Dendritic cell treated with granulocyte-macrophage colony-stimulating factor and Interleukin-4, amounts not matched to agents 40 ng/mL and 50 ng/mL, for 4 days (primary cell): Measurements from ENCODE around the gene SMPX.

ENCODE experiments used
- H3K27ac Mint-ChIP-seq: one replicate; pipeline ENCODE4 v1.8.0; 2022; ENCODE audit warnings: mild to moderate bottlenecking, mixed read lengths
- H3K27me3 Mint-ChIP-seq: one replicate; pipeline ENCODE4 v1.8.0; 2022; ENCODE audit warnings: mild to moderate bottlenecking, mixed read lengths
- H3K36me3 Mint-ChIP-seq: one replicate; pipeline ENCODE4 v1.8.0; 2022; ENCODE audit warnings: low read depth, mixed read lengths
- H3K4me1 Mint-ChIP-seq: one replicate; pipeline ENCODE4 v1.8.0; 2022; ENCODE audit warnings: low read depth, mixed read lengths
- H3K4me3 Mint-ChIP-seq: one replicate; pipeline ENCODE4 v1.8.0; 2022; ENCODE audit warnings: mild to moderate bottlenecking, moderate library complexity, mixed read lengths
- H3K9me3 Mint-ChIP-seq: one replicate; pipeline ENCODE4 v1.8.0; 2022; ENCODE audit warnings: mixed read lengths
- intact Hi-C: fragments of 100-400 bp; cut with micrococcal nuclease; formaldehyde crosslinking; loops from one replicate; pipeline ENCODE4 v1.15.0; 2022

Gene SMPX

GRCh38 chrX:21715825-21716224, 42.1 kb downstream of the SMPX start:
- H3K4me3 Mint-ChIP-seq: no peak overlapping the region
- no peak overlapping the region for H3K27ac Mint-ChIP-seq
- H3K9me3 Mint-ChIP-seq: no peaks in the 10 kb centered on the region
- H3K4me1 Mint-ChIP-seq: no peaks in the 10 kb centered on the region
- intact Hi-C loops: no loop called here
- peaks cover 1% of the 10 kb centered on the region for H3K27me3 Mint-ChIP-seq
- no peaks in the 10 kb centered on the region for H3K36me3 Mint-ChIP-seq

GRCh38 chrX:21715337-21715736, 42.6 kb downstream of the SMPX start:
- intact Hi-C loops: no loop called here
- Mint-ChIP-seq H3K4me3 (no peak overlapping the region), H3K9me3 (no peaks in the 10 kb centered on the region), H3K27me3 (peaks cover 1% of the 10 kb centered on the region), H3K27ac (no peak overlapping the region), H3K4me1 (no peaks in the 10 kb centered on the region), H3K36me3 (no peaks in the 10 kb centered on the region)

GRCh38 chrX:21711848-21712197, 46.1 kb downstream of the SMPX start:
- Mint-ChIP-seq H3K36me3 (no peaks in the 10 kb centered on the region), H3K4me3 (no peak overlapping the region), H3K4me1 (no peaks in the 10 kb centered on the region), H3K27ac (no peak overlapping the region), H3K9me3 (no peaks in the 10 kb centered on the region), H3K27me3 (no peaks in the 10 kb centered on the region)
- intact Hi-C loops: no loop called here

GRCh38 chrX:21711129-21711847, 46.6 kb downstream of the SMPX start:
- Mint-ChIP-seq H3K36me3 (no peaks in the 10 kb centered on the region), H3K4me3 (no peak overlapping the region), H3K27me3 (no peaks in the 10 kb centered on the region), H3K27ac (no peak overlapping the region), H3K4me1 (no peaks in the 10 kb centered on the region), H3K9me3 (no peaks in the 10 kb centered on the region)
- intact Hi-C loops: no loop called here

GRCh38 chrX:21708116-21708515, 49.8 kb downstream of the SMPX start:
- Mint-ChIP-seq H3K9me3 (no peaks in the 10 kb centered on the region), H3K27me3 (no peaks in the 10 kb centered on the region)
- intact Hi-C loops: no loop called here

GRCh38 chrX:21705225-21705624, 52.7 kb downstream of the SMPX start:
- Mint-ChIP-seq H3K27me3 (peaks cover 3% of the 10 kb centered on the region), H3K4me1 (peaks cover 5% of the 10 kb centered on the region), H3K27ac (no peak overlapping the region), H3K9me3 (no peaks in the 10 kb centered on the region), H3K36me3 (no peaks in the 10 kb centered on the region), H3K4me3 (no peak overlapping the region)
- intact Hi-C loops: no loop called here

More at GRCh38 chrX:21708116-21708515, 49.8 kb downstream of the SMPX start:
- H3K36me3 Mint-ChIP-seq: no peaks in the 10 kb centered on the region
- no peaks in the 10 kb centered on the region for H3K4me1 Mint-ChIP-seq
- no peak overlapping the region for H3K27ac Mint-ChIP-seq
- no peak overlapping the region for H3K4me3 Mint-ChIP-seq

GRCh38 chrX:21702725-21703124, 55.2 kb downstream of the SMPX start:
- H3K27me3 Mint-ChIP-seq: peaks cover 3% of the 10 kb centered on the region
- no peak overlapping the region for H3K4me3 Mint-ChIP-seq
- H3K4me1 Mint-ChIP-seq: peaks cover 14% of the 10 kb centered on the region
- H3K36me3 Mint-ChIP-seq: no peaks in the 10 kb centered on the region
- H3K9me3 Mint-ChIP-seq: no peaks in the 10 kb centered on the region
- intact Hi-C loops: no loop called here
- no peak overlapping the region for H3K27ac Mint-ChIP-seq

- H3K9me3 Mint-ChIP-seq: no peaks in the 10 kb centered on the region
- intact Hi-C loops: no loop called here
- H3K27ac Mint-ChIP-seq: no peak overlapping the region
- H3K4me3 Mint-ChIP-seq: no peak overlapping the region
- H3K27me3 Mint-ChIP-seq: peaks cover 3% of the 10 kb centered on the region
- peaks cover 14% of the 10 kb centered on the region for H3K4me1 Mint-ChIP-seq
- H3K36me3 Mint-ChIP-seq: no peaks in the 10 kb centered on the region
These were observed 56.9 kb downstream of the SMPX start for GRCh38 chrX:21700967-21701366.

- H3K27ac Mint-ChIP-seq: no peak overlapping the region
- H3K4me3 Mint-ChIP-seq: no peak overlapping the region
- intact Hi-C loops: no loop called here
- no peaks in the 10 kb centered on the region for H3K36me3 Mint-ChIP-seq
- peaks cover 14% of the 10 kb centered on the region for H3K4me1 Mint-ChIP-seq
- H3K27me3 Mint-ChIP-seq: peaks cover 3% of the 10 kb centered on the region
- H3K9me3 Mint-ChIP-seq: no peaks in the 10 kb centered on the region
These were observed 57.6 kb downstream of the SMPX start for GRCh38 chrX:21700275-21700674.

- H3K36me3 Mint-ChIP-seq: no peaks in the 10 kb centered on the region
- peak overlapping the region; percentile 30 for H3K27ac Mint-ChIP-seq
- H3K4me1 Mint-ChIP-seq: peaks cover 14% of the 10 kb centered on the region
- intact Hi-C loops: no loop called here
- H3K9me3 Mint-ChIP-seq: no peaks in the 10 kb centered on the region
- peaks cover 3% of the 10 kb centered on the region for H3K27me3 Mint-ChIP-seq
- no peak overlapping the region for H3K4me3 Mint-ChIP-seq
These were observed 58.8 kb downstream of the SMPX start for GRCh38 chrX:21699136-21699535.

GRCh38 chrX:21698272-21698671, 59.6 kb downstream of the SMPX start:
- Mint-ChIP-seq H3K27me3 (peaks cover 3% of the 10 kb centered on the region), H3K36me3 (no peaks in the 10 kb centered on the region), H3K27ac (no peak overlapping the region), H3K4me1 (peaks cover 14% of the 10 kb centered on the region), H3K9me3 (no peaks in the 10 kb centered on the region), H3K4me3 (no peak overlapping the region)
- intact Hi-C loops: no loop called here

GRCh38 chrX:21691512-21692018, 66.4 kb downstream of the SMPX start:
- intact Hi-C loops: no loop called here
- H3K36me3 Mint-ChIP-seq: no peaks in the 10 kb centered on the region

GRCh38 chrX:21683941-21684340, 74.0 kb downstream of the SMPX start:
- Mint-ChIP-seq H3K27me3 (peaks cover 1% of the 10 kb centered on the region), H3K27ac (no peak overlapping the region), H3K9me3 (no peaks in the 10 kb centered on the region)

More at GRCh38 chrX:21691512-21692018, 66.4 kb downstream of the SMPX start:
- H3K9me3 Mint-ChIP-seq: no peaks in the 10 kb centered on the region
- H3K4me1 Mint-ChIP-seq: no peaks in the 10 kb centered on the region
- no peak overlapping the region for H3K4me3 Mint-ChIP-seq
- no peaks in the 10 kb centered on the region for H3K27me3 Mint-ChIP-seq
- H3K27ac Mint-ChIP-seq: no peak overlapping the region

GRCh38 chrX:21678048-21678612, 79.8 kb downstream of the SMPX start:
- Mint-ChIP-seq H3K9me3 (no peaks in the 10 kb centered on the region), H3K27me3 (peaks cover 3% of the 10 kb centered on the region), H3K36me3 (no peaks in the 10 kb centered on the region), H3K27ac (no peak overlapping the region), H3K4me1 (no peaks in the 10 kb centered on the region), H3K4me3 (no peak overlapping the region)
- intact Hi-C loops: no loop called here

More at GRCh38 chrX:21683941-21684340, 74.0 kb downstream of the SMPX start:
- no peaks in the 10 kb centered on the region for H3K4me1 Mint-ChIP-seq
- intact Hi-C loops: no loop called here
- no peak overlapping the region for H3K4me3 Mint-ChIP-seq
- H3K36me3 Mint-ChIP-seq: no peaks in the 10 kb centered on the region

GRCh38 chrX:21675931-21676330, 82.0 kb downstream of the SMPX start:
- intact Hi-C loops: no loop called here
- Mint-ChIP-seq H3K27me3 (peaks cover 3% of the 10 kb centered on the region), H3K4me3 (no peak overlapping the region), H3K4me1 (no peaks in the 10 kb centered on the region), H3K9me3 (no peaks in the 10 kb centered on the region), H3K27ac (no peak overlapping the region), H3K36me3 (no peaks in the 10 kb centered on the region)
